Measurements from ENCODE around the gene HSBP1. TPM values are rescaled to one million over a fixed set of nuclear protein-coding genes. Genes with fewer than 3 reads are reported as not detected.

HSBP1 gene
- total RNA-seq, 2 donors from 2014 or later: 17.4 to 18.7 TPM

DNA sequence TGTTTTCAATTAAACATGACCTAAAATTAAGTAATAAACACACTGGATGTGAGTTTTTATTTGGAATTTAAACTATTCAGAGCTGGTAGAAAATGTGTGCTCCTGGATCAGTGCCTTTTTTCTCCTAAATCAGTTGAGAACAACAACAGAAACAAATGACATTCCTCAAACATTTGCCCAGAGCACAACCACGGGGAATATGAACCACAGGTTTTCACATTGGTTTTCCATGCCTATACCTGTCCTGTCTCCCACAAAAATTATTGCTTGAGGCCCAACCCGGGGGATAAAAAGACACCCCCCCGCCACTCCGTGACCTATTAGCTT lies 6.8 kb downstream of the HSBP1 start:
- no peak overlapping the region for H3K4me3 ChIP-seq
- no peaks in the 10 kb centered on the region for H3K27me3 ChIP-seq (replicated peaks; ENCODE audit: insufficient read depth)
- WGBS: 40% methylated on average over 4 of the region's 4 CpGs
- TF ChIP-seq, protein P1, sequence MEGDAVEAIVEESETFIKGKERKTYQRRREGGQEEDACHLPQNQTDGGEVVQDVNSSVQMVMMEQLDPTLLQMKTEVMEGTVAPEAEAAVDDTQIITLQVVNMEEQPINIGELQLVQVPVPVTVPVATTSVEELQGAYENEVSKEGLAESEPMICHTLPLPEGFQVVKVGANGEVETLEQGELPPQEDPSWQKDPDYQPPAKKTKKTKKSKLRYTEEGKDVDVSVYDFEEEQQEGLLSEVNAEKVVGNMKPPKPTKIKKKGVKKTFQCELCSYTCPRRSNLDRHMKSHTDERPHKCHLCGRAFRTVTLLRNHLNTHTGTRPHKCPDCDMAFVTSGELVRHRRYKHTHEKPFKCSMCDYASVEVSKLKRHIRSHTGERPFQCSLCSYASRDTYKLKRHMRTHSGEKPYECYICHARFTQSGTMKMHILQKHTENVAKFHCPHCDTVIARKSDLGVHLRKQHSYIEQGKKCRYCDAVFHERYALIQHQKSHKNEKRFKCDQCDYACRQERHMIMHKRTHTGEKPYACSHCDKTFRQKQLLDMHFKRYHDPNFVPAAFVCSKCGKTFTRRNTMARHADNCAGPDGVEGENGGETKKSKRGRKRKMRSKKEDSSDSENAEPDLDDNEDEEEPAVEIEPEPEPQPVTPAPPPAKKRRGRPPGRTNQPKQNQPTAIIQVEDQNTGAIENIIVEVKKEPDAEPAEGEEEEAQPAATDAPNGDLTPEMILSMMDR (IDR thresholded peaks at IDR 0.05): no peak
- TF ChIP-seq POLR2A (IDR thresholded peaks at IDR 0.05) (no peak), POLR2AphosphoS5 (IDR thresholded peaks at IDR 0.05) (no peak)
- intact Hi-C loops (cut with DNase I): no loop called here
- H3K4me1 ChIP-seq (replicated peaks): peaks cover 3% of the 10 kb centered on the region
- no peaks in the 10 kb centered on the region for H3K36me3 ChIP-seq
- H3K9me3 ChIP-seq: no peaks in the 10 kb centered on the region
- no peak for DNase-seq (ENCODE audit: low spot score)
- no peak overlapping the region for H3K27ac ChIP-seq

DNA sequence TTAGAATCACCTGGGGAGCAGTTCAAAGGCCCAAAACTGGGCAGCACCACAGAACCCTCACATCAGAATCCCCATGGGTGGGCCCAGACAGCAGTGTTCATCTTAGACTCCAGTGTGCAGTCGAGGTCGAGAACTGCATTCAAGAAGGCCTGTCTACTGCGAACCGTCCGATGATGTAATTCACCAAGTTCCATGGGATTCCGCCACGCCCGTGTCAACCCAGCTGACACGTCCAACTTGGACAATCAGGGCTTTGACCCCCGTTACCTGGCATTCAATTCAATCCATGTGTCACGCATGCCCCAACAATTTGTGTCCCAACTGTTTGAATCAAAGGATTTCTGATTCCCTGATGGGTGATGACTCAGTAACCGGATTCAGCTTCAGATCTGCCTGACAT lies 9.2 kb downstream of the HSBP1 start:
- TF ChIP-seq POLR2AphosphoS5 (IDR thresholded peaks at IDR 0.05) (no peak), POLR2A (IDR thresholded peaks at IDR 0.05) (no peak)
- TF ChIP-seq, protein P1 (IDR thresholded peaks at IDR 0.05): no peak
- 95% methylated on average over 12 of the region's 12 CpGs for WGBS
- intact Hi-C loops (cut with DNase I): no loop called here
- Histone ChIP-seq H3K4me3 (no peak overlapping the region), H3K9me3 (no peaks in the 10 kb centered on the region), H3K36me3 (no peaks in the 10 kb centered on the region), H3K27ac (no peak overlapping the region), H3K27me3 (replicated peaks; ENCODE audit: insufficient read depth) (no peaks in the 10 kb centered on the region), H3K4me1 (replicated peaks) (no peaks in the 10 kb centered on the region)
- DNase-seq (ENCODE audit: low spot score): no peak

DNA sequence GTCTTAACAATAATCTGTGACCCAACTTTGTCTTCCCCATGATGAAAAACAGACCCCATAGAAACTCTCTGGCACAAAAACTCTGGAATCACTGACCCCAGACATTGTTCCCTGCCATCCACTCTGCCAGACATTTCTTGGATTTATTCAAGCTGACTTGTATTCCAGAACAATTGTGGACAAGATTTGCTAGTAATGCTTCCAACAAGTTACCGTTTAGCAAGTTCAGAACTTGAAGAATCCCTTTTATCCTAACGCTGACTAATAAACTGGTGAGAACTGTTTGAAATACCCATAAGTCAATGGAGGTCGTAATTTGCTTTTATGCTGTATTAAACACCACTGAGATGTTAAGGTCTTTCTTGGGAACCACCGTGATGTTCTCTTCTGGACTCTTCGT lies 10.5 kb downstream of the HSBP1 start:
- no peaks in the 10 kb centered on the region for H3K36me3 ChIP-seq
- no peak overlapping the region for H3K4me3 ChIP-seq
- no peak overlapping the region for H3K27ac ChIP-seq
- no peaks in the 10 kb centered on the region for H3K4me1 ChIP-seq (replicated peaks)
- 51% methylated on average over 5 of the region's 5 CpGs for WGBS
- no peaks in the 10 kb centered on the region for H3K9me3 ChIP-seq
- intact Hi-C loops (cut with DNase I): no loop called here
- no peak for DNase-seq (ENCODE audit: low spot score)
- H3K27me3 ChIP-seq (replicated peaks; ENCODE audit: insufficient read depth): no peaks in the 10 kb centered on the region
- TF ChIP-seq POLR2A (IDR thresholded peaks at IDR 0.05) (no peak), POLR2AphosphoS5 (IDR thresholded peaks at IDR 0.05) (no peak)
- TF ChIP-seq, protein P1 (IDR thresholded peaks at IDR 0.05): no peak

DNA sequence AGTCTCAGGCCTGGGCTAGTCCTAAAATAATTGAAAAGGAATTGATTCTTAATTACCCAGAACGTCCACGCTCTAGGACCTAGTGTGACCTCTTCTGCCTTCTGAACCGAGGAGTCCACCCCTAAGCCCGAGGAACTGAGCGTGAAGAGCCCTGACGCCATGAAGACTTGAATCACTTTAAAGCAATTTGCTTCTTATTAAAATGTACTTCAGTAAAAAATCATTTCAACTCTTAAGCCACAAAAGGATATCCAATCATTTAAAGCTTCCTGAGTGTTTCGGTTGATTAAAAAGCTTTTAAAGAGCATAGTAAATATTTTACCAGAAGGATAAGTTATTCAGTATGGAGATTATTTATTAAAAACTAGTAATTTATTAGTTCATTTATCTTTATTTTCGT lies 11.6 kb downstream of the HSBP1 start:
- Histone ChIP-seq H3K4me3 (no peak overlapping the region), H3K4me1 (replicated peaks) (no peaks in the 10 kb centered on the region), H3K36me3 (no peaks in the 10 kb centered on the region), H3K27ac (no peak overlapping the region), H3K9me3 (no peaks in the 10 kb centered on the region), H3K27me3 (replicated peaks; ENCODE audit: insufficient read depth) (no peaks in the 10 kb centered on the region)
- DNase-seq (ENCODE audit: low spot score): no peak
- WGBS: 75% methylated on average over 8 of the region's 8 CpGs
- TF ChIP-seq POLR2AphosphoS5 (IDR thresholded peaks at IDR 0.05): no peak
- no peak for TF ChIP-seq POLR2A (IDR thresholded peaks at IDR 0.05)
- TF ChIP-seq, protein P1 (IDR thresholded peaks at IDR 0.05): no peak
- intact Hi-C loops (cut with DNase I): no loop called here

DNA sequence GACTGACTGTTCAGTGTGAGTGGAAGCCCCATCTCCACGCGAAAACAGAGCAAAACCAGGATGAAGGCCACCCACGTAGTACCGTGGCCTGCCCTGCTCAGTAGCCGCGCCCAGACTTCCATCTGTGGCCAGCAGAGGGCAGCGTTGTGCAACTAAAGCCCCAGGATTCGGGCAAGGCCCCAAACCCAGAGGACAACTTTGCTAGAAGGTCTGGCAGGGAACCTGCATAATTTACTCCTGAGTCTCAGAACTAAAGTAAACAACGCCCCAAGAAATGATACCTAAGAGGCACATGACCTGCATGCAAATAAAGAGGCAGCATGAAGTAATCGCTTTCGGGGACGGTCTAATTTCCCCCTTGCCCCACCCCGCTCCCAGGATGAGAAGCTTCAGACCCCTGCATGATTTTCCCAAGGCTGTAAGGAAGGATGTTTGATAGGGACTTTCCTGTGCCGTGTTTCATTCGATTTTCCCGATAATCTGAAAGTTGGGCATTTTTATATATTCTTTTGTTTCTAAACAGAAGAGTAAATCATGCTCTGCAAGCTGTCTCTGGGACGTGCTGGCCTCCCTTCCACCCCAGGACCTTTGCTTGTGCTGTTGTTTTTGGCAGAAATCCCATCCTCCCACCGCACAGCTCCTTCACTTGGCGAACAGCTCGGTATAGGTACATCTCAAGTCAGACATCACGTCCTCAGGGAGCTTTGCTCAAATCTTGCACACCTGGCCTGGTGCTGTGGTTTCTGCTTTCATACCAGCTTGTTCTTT lies 18.6 kb downstream of the HSBP1 start:
- no peaks in the 10 kb centered on the region for H3K4me1 ChIP-seq (replicated peaks)
- DNase-seq (ENCODE audit: low spot score): peak; percentile 89
- H3K27ac ChIP-seq: no peak overlapping the region
- H3K36me3 ChIP-seq: no peaks in the 10 kb centered on the region
- no peak overlapping the region for H3K4me3 ChIP-seq
- H3K27me3 ChIP-seq (replicated peaks; ENCODE audit: insufficient read depth): no peaks in the 10 kb centered on the region
- no peaks in the 10 kb centered on the region for H3K9me3 ChIP-seq
- intact Hi-C loops (cut with DNase I): loop anchor here (2.0 kb wide), 1 partner anchor 52 kb away; no protein-coding TSS in a partner anchor
- 29% methylated on average over 21 of the region's 21 CpGs for WGBS
- TF ChIP-seq POLR2AphosphoS5 (IDR thresholded peaks at IDR 0.05) (peak; percentile 87), POLR2A (IDR thresholded peaks at IDR 0.05) (no peak)
- TF ChIP-seq, protein P1 (IDR thresholded peaks at IDR 0.05): peak; percentile 73 to 96 (median 90)
